IMR-90 (cell line): ENCODE results near the gene GSDMA. TPM values are rescaled to one million over a fixed set of nuclear protein-coding genes. Genes with fewer than 3 reads are reported as not detected.

ENCODE experiments used
- ATAC-seq: fragments of 200-7000 bp; cut with Tn5 transposase; 2 replicates; pipeline ENCODE4 v1.9.1; 2020; ENCODE audit warnings: low read depth, mild to moderate bottlenecking, moderate library complexity
- BruUV-seq: library from RNA; stranded (reverse); fragments of 400-500 nt; replicated peaks from 2 replicates; lab custom pipeline; 2021; lab: Mats Ljungman, UMichigan
- CTCF ChIA-PET: fragments of 300-600 bp; formaldehyde crosslinking; extraction: SDS; loops from one replicate; lab custom pipeline; 2021; ENCODE audit warnings: antibody characterized with exemption; lab: Yijun Ruan, JAX
- POLR2A ChIA-PET: fragments of 300-600 bp; sonication (Branson Sonifier 250); formaldehyde crosslinking; loops from one replicate; lab custom pipeline; 2022; ENCODE audit warnings: antibody characterized with exemption; ENCODE audit not compliant: unreplicated experiment; lab: Charles Lee
- DNase-seq: peaks from one replicate; pipeline ENCODE4 v3.0.0; 2013
- H2AFZ ChIP-seq: replicated peaks from 2 replicates; pipeline ENCODE3; 2013; ENCODE audit warnings: low read length, mild to moderate bottlenecking; ENCODE audit not compliant: poor library complexity
- H2AK5ac ChIP-seq: 2 replicates; pipeline ENCODE4 v1.6.1; 2013; ENCODE audit warnings: low read depth, low read length, inconsistent platforms
- H2AK9ac ChIP-seq: replicated peaks from 2 replicates; pipeline ENCODE3; 2013; ENCODE audit warnings: mild to moderate bottlenecking, low read depth, low read length, moderate library complexity; ENCODE audit not compliant: poor library complexity
- H2BK120ac ChIP-seq: 2 replicates; pipeline ENCODE4 v1.6.1; 2013; ENCODE audit warnings: low read depth, low read length, inconsistent platforms
- H2BK15ac ChIP-seq: 3 replicates; pipeline ENCODE4 v1.6.1; 2013; ENCODE audit warnings: low read depth, low read length, inconsistent platforms
- H2BK20ac ChIP-seq: 2 replicates; pipeline ENCODE4 v1.6.1; 2013; ENCODE audit warnings: low read depth, mild to moderate bottlenecking, inconsistent platforms, low read length, moderate library complexity
- H2BK5ac ChIP-seq: 2 replicates; pipeline ENCODE4 v1.6.1; 2013; ENCODE audit warnings: mild to moderate bottlenecking, low read depth, low read length, inconsistent platforms; ENCODE audit not compliant: poor library complexity, severe bottlenecking
- H3K14ac ChIP-seq: replicated peaks from 2 replicates; pipeline ENCODE4 v1.6.1; 2013; ENCODE audit warnings: low read depth, low read length, inconsistent platforms
- H3K18ac ChIP-seq: 2 replicates; pipeline ENCODE4 v1.6.1; 2013; ENCODE audit warnings: low read depth, low read length, control low read depth
- H3K23ac ChIP-seq: 2 replicates; pipeline ENCODE4 v1.6.1; 2013; ENCODE audit warnings: low read depth, low read length, inconsistent platforms
- H3K27ac ChIP-seq: 2 replicates; pipeline ENCODE4 v1.5.1; 2013; ENCODE audit warnings: mild to moderate bottlenecking, control low read depth, low read length; ENCODE audit not compliant: insufficient read depth
- H3K27me3 ChIP-seq: 2 replicates; pipeline ENCODE4 v1.6.1; 2013; ENCODE audit warnings: low read length; ENCODE audit not compliant: control insufficient read depth, insufficient read depth
- H3K36me3 ChIP-seq: 2 replicates; pipeline ENCODE4 v1.6.1; 2013; ENCODE audit warnings: low read length, mixed read lengths; ENCODE audit not compliant: control insufficient read depth, insufficient read depth
- H3K4ac ChIP-seq: 2 replicates; pipeline ENCODE4 v1.6.1; 2013; ENCODE audit warnings: low read depth, low read length, inconsistent platforms
- H3K4me1 ChIP-seq: 2 replicates; pipeline ENCODE4 v1.6.1; 2013; ENCODE audit warnings: low read length, mixed read lengths; ENCODE audit not compliant: control insufficient read depth, insufficient read depth
- H3K4me2 ChIP-seq: 2 replicates; pipeline ENCODE4 v1.6.1; 2013; ENCODE audit warnings: low read depth, mild to moderate bottlenecking, control low read depth, low read length, moderate library complexity
- H3K4me3 ChIP-seq: 2 replicates; pipeline ENCODE4 v1.5.1; 2013; ENCODE audit warnings: low read depth, mild to moderate bottlenecking, control low read depth, low read length, moderate library complexity; ENCODE audit not compliant: insufficient read depth
- H3K56ac ChIP-seq: 2 replicates; pipeline ENCODE4 v1.6.1; 2013; ENCODE audit warnings: low read length, inconsistent platforms; ENCODE audit not compliant: insufficient read depth; ENCODE audit errors: extremely low read depth
- H3K79me1 ChIP-seq, 2 experiments: 2 replicates each; pipeline ENCODE4 v1.6.1; 2013; ENCODE audit warnings: low read length in 2 of 2, inconsistent platforms in 1 of 2, low read depth in 1 of 2
- H3K9ac ChIP-seq: 2 replicates; pipeline ENCODE4 v1.6.1; 2013; ENCODE audit warnings: low read depth, low read length, control low read depth
- H3K9me1 ChIP-seq: 2 replicates; pipeline ENCODE4 v1.6.1; 2013; ENCODE audit warnings: low read length, inconsistent platforms; ENCODE audit not compliant: insufficient read depth
- H3K9me3 ChIP-seq: 2 replicates; pipeline ENCODE4 v1.6.1; 2013; ENCODE audit warnings: low read length; ENCODE audit not compliant: control insufficient read depth, insufficient read depth
- H4K20me1 ChIP-seq: 2 replicates; pipeline ENCODE4 v1.6.1; 2013; ENCODE audit warnings: low read length, inconsistent platforms; ENCODE audit not compliant: insufficient read depth
- H4K5ac ChIP-seq: 2 replicates; pipeline ENCODE4 v1.6.1; 2013; ENCODE audit warnings: mild to moderate bottlenecking, low read depth, low read length, control low read depth
- H4K8ac ChIP-seq, 2 experiments: 2 replicates each; pipeline ENCODE4 v1.6.1; 2013; ENCODE audit warnings: low read depth in 2 of 2, low read length in 2 of 2, control low read depth in 1 of 2, inconsistent platforms in 1 of 2
- H4K91ac ChIP-seq: 2 replicates; pipeline ENCODE4 v1.6.1; 2013; ENCODE audit warnings: low read depth, low read length, inconsistent platforms; ENCODE audit not compliant: insufficient read depth
- BHLHE40 ChIP-seq: fragments of 150-350 bp; IDR thresholded peaks from 2 replicates; pipeline ENCODE4 v1.6.1; 2016; ENCODE audit warnings: mild to moderate bottlenecking, low read depth, low read length
- CEBPB ChIP-seq: IDR thresholded peaks from 2 replicates; pipeline ENCODE4 v1.6.1; 2012; ENCODE audit warnings: low read depth, low read length, improper control_type of control experiment
- CHD1 ChIP-seq: IDR thresholded peaks from 2 replicates; pipeline ENCODE4 v1.6.1; 2012; ENCODE audit warnings: low read depth, low read length, improper control_type of control experiment
- CTCF ChIP-seq: conservative IDR thresholded peaks from 2 replicates; pipeline ENCODE4 v1.5.1; 2012; ENCODE audit warnings: mild to moderate bottlenecking, low read depth, low read length, improper control_type of control experiment
- FOS ChIP-seq: fragments of 150-350 bp; IDR thresholded peaks from 2 replicates; pipeline ENCODE4 v1.6.1; 2016; ENCODE audit warnings: low read depth, low read length
- MAFK ChIP-seq: IDR thresholded peaks from 2 replicates; pipeline ENCODE4 v1.6.1; 2012; ENCODE audit warnings: low read depth, low read length, improper control_type of control experiment
- MAZ ChIP-seq: IDR thresholded peaks from 2 replicates; pipeline ENCODE4 v1.6.1; 2012; ENCODE audit warnings: low read depth, mild to moderate bottlenecking, low read length, improper control_type of control experiment, moderate library complexity, borderline replicate concordance
- MXI1 ChIP-seq: IDR thresholded peaks from 2 replicates; pipeline ENCODE4 v1.6.1; 2012; ENCODE audit warnings: low read depth, mild to moderate bottlenecking, low read length, moderate library complexity, borderline replicate concordance
- NFE2L2 ChIP-seq: fragments of 150-350 bp; IDR thresholded peaks from 2 replicates; pipeline ENCODE4 v1.6.1; 2016; ENCODE audit warnings: low read depth, mild to moderate bottlenecking, low read length
- POLR2A ChIP-seq: IDR thresholded peaks from 2 replicates; pipeline ENCODE4 v1.6.1; 2012; ENCODE audit warnings: mild to moderate bottlenecking, low read depth, low read length
- RAD21 ChIP-seq: IDR thresholded peaks from 2 replicates; pipeline ENCODE4 v1.6.1; 2012; ENCODE audit warnings: low read length, improper control_type of control experiment
- RCOR1 ChIP-seq: IDR thresholded peaks from 2 replicates; pipeline ENCODE4 v1.6.1; 2012; ENCODE audit warnings: mild to moderate bottlenecking, low read length, improper control_type of control experiment; ENCODE audit not compliant: insufficient replicate concordance
- RFX5 ChIP-seq: IDR thresholded peaks from 2 replicates; pipeline ENCODE4 v1.8.0; 2012; ENCODE audit warnings: low read depth, mild to moderate bottlenecking, low read length, moderate library complexity
- SMC3 ChIP-seq: fragments of 150-350 bp; IDR thresholded peaks from 2 replicates; pipeline ENCODE4 v1.6.1; 2016; ENCODE audit warnings: low read depth, mild to moderate bottlenecking, antibody characterized with exemption, low read length, moderate library complexity
- USF2 ChIP-seq: fragments of 150-350 bp; IDR thresholded peaks from 2 replicates; pipeline ENCODE4 v1.6.1; 2017; ENCODE audit warnings: mild to moderate bottlenecking, antibody characterized with exemption, low read length, low read depth
- WGBS, 2 experiments: methylation state at CpG; one replicate each; pipeline versions ENCODE4 v1.1.5 to v1.1.7; 2013; ENCODE audit warnings: missing lambda C conversion rate in 2 of 2; ENCODE audit not compliant: insufficient read length in 1 of 2; ENCODE audit errors: extremely low coverage in 2 of 2; 5-methylcytosine and 5-hydroxymethylcytosine counted together
- dilution Hi-C: fragments of 300-500 bp; cut with HindIII; formaldehyde crosslinking; loops from one replicate; pipeline ENCODE4 v1.14.3; 2018; ENCODE audit warnings: low sequenced_read_pairs; ENCODE audit not compliant: unreplicated experiment
- in situ Hi-C: fragments of 300-500 bp; cut with MboI; formaldehyde crosslinking; loops from 3 replicates; pipeline ENCODE4 v1.14.3; 2019; ENCODE audit warnings: low sequenced_read_pairs, inconsistent platforms, mixed read lengths
- intact Hi-C: fragments of 100-400 bp; cut with micrococcal nuclease; formaldehyde crosslinking; loops from 2 replicates; pipeline ENCODE4 v1.10.0; 2022
- polyA plus RNA-seq, 3 experiments: library from polyadenylated mRNA; depleted of rRNA; stranded (reverse); fragments of >200 nt; gene quantifications; 2 replicates each; pipeline ENCODE4 v1.2.3, GENCODE V29; 2012; ENCODE audit warnings: low replicate concordance in 1 of 3
- total RNA-seq: library from RNA; depleted of rRNA; stranded (reverse); fragments of >200 nt; gene quantifications from 2 replicates; pipeline ENCODE4 v1.2.3, GENCODE V29; 2012
- TF ChIP-seq, protein P1 (sequence below): fragments of 150-350 bp; IDR thresholded peaks from 2 replicates; pipeline ENCODE4 v1.6.1; 2016; ENCODE audit warnings: low read depth, mild to moderate bottlenecking, low read length, moderate library complexity, borderline replicate concordance

The GSDMA gene
- total and polyA plus RNA-seq, 2 of the 4 experiments (the other 2 are of a cell fraction): not detected

GRCh38 chr17:39953471-39953888 lies 9.3 kb upstream of the GSDMA start:
- CTCF ChIA-PET: no interaction called here
- POLR2A ChIA-PET: no interaction called here
- intact Hi-C loops (loop anchor here (2.0 kb wide), 1 partner anchor 25 kb away; no protein-coding TSS in a partner anchor), dilution Hi-C loops (no loop called here), in situ Hi-C loops (no loop called here)
- H3K4me2 ChIP-seq: peak overlapping the region; percentile 86
- peak overlapping the region; percentile 88 for H4K91ac ChIP-seq
- H4K20me1 ChIP-seq: no peaks in the 10 kb centered on the region
- peak overlapping the region; percentile 83; the same call in 1 of the 2 replicates for H2AK5ac ChIP-seq
- peak overlapping the region; percentile 74 for H2AK9ac ChIP-seq
- H2AFZ ChIP-seq: peak overlapping the region; percentile 96
- no peak overlapping the region for H3K56ac ChIP-seq
- peak overlapping the region; percentile 95 for H3K14ac ChIP-seq
- H3K18ac ChIP-seq: peak overlapping the region; percentile 34; the same call in 1 of the 2 replicates
- ATAC-seq: no peak
- H3K9me1 ChIP-seq: peaks cover 12% of the 10 kb centered on the region
- H3K36me3 ChIP-seq: no peaks in the 10 kb centered on the region
- H2BK20ac ChIP-seq: peak overlapping the region; percentile 17; the same call in 1 of the 2 replicates
- H2BK15ac ChIP-seq: peak overlapping the region; percentile 87; the same call in 2 of the 3 replicates
- no peaks in the 10 kb centered on the region for H3K9me3 ChIP-seq
- peak overlapping the region; percentile 29 for H3K23ac ChIP-seq
- H3K4me3 ChIP-seq: peak overlapping the region; percentile 38
- H3K4me1 ChIP-seq: peaks cover 7% of the 10 kb centered on the region
- peak overlapping the region; percentile 91 for H4K5ac ChIP-seq
- H4K8ac ChIP-seq: peak overlapping the region; percentile 98
- DNase-seq: no peak
- peak overlapping the region; percentile 31 for H3K9ac ChIP-seq
- no peaks in the 10 kb centered on the region; the same call in 1 of the 2 replicates for H3K27me3 ChIP-seq
- peak overlapping the region; percentile 33 for H2BK120ac ChIP-seq
- H3K27ac ChIP-seq: peak overlapping the region; percentile 20; the same call in 1 of the 2 replicates
- H2BK5ac ChIP-seq: peak overlapping the region; percentile 2
- WGBS, 2 experiments: 83% methylated on average over 1 of the region's 9 CpGs; no CpG with 5 or more reads in 1 of the 2 experiments
- peaks cover 0 to 4% of the 10 kb centered on the region in 2 experiments; a peak in 1 of 4 replicates for H3K79me1 ChIP-seq
- no TSS peak for BruUV-seq
- TF ChIP-seq USF2: no peak
- TF ChIP-seq CHD1: no peak
- TF ChIP-seq POLR2A: no peak
- no peak for TF ChIP-seq NFE2L2
- TF ChIP-seq BHLHE40: no peak
- no peak for TF ChIP-seq MAFK
- no peak for TF ChIP-seq RCOR1
- TF ChIP-seq RFX5: no peak
- no peak for TF ChIP-seq FOS
- TF ChIP-seq MAZ: no peak
- no peak for TF ChIP-seq SMC3
- no peak for TF ChIP-seq CTCF
- no peak for TF ChIP-seq MXI1
- TF ChIP-seq, protein P1, sequence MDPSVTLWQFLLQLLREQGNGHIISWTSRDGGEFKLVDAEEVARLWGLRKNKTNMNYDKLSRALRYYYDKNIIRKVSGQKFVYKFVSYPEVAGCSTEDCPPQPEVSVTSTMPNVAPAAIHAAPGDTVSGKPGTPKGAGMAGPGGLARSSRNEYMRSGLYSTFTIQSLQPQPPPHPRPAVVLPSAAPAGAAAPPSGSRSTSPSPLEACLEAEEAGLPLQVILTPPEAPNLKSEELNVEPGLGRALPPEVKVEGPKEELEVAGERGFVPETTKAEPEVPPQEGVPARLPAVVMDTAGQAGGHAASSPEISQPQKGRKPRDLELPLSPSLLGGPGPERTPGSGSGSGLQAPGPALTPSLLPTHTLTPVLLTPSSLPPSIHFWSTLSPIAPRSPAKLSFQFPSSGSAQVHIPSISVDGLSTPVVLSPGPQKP: no peak
- no peak for TF ChIP-seq CEBPB
- no peak for TF ChIP-seq RAD21
- peak overlapping the region; percentile 79 for H3K4ac ChIP-seq
